IMR-90 (cell line): ENCODE data around the gene RNF149.

ENCODE experiments used
- BHLHE40 ChIP-seq: fragments of 150-350 bp; IDR thresholded peaks from 2 replicates; pipeline ENCODE4 v1.6.1; 2016; ENCODE audit warnings: mild to moderate bottlenecking, low read depth, low read length
- CHD1 ChIP-seq: IDR thresholded peaks from 2 replicates; pipeline ENCODE4 v1.6.1; 2012; ENCODE audit warnings: low read depth, low read length, improper control_type of control experiment
- MAFK ChIP-seq: IDR thresholded peaks from 2 replicates; pipeline ENCODE4 v1.6.1; 2012; ENCODE audit warnings: low read depth, low read length, improper control_type of control experiment
- MXI1 ChIP-seq: IDR thresholded peaks from 2 replicates; pipeline ENCODE4 v1.6.1; 2012; ENCODE audit warnings: low read depth, mild to moderate bottlenecking, low read length, moderate library complexity, borderline replicate concordance
- POLR2A ChIP-seq: IDR thresholded peaks from 2 replicates; pipeline ENCODE4 v1.6.1; 2012; ENCODE audit warnings: mild to moderate bottlenecking, low read depth, low read length
- RFX5 ChIP-seq: IDR thresholded peaks from 2 replicates; pipeline ENCODE4 v1.8.0; 2012; ENCODE audit warnings: low read depth, mild to moderate bottlenecking, low read length, moderate library complexity
- TF ChIP-seq, protein P1 (sequence below): conservative IDR thresholded peaks from 2 replicates; pipeline ENCODE4 v1.5.1; 2012; ENCODE audit warnings: mild to moderate bottlenecking, low read depth, low read length, improper control_type of control experiment
- TF ChIP-seq, protein P2 (sequence below): fragments of 150-350 bp; IDR thresholded peaks from 2 replicates; pipeline ENCODE4 v1.6.1; 2017; ENCODE audit warnings: mild to moderate bottlenecking, antibody characterized with exemption, low read length, low read depth

DNA sequence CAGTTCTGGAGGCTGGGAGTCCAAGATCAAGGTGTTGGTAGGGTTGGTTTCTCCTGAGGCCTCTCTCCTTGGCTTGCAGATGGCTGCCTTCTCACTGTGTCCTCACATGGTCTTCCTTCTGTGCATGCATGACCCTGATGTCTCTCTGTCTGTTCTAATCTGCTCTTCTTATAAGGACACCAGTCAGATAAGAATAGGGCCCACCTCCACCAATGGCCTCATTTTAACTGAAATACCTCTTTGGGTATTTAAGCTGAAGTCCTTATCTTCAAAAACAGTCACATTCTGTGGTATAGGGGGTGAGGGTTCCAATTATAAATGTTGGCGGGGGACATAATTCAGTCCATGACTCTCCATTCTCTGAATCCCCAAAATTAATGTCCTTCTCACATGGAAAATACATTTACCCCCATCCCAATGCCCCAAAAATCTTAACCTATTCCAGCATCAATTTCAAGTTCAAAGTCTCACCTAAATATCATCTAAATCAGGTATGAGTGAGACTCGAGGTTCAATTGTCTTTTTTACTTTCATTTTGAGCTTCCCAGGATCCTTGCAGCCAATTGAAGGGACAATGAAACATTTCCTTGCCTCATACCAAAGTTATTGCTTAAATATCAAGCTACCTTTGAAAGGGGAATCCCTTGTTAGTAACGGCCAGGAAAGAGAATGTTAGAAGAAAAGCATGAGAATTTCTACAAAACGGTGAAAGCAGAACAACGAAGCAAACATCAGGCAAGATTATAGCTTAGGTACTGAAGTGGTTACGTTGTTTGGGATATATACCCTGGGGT lies 76.4 kb downstream of the RNF149 start:
- TF ChIP-seq POLR2A (no peak), CHD1 (no peak), MXI1 (no peak), RFX5 (no peak), BHLHE40 (no peak), MAFK (no peak)
- TF ChIP-seq, protein P1, sequence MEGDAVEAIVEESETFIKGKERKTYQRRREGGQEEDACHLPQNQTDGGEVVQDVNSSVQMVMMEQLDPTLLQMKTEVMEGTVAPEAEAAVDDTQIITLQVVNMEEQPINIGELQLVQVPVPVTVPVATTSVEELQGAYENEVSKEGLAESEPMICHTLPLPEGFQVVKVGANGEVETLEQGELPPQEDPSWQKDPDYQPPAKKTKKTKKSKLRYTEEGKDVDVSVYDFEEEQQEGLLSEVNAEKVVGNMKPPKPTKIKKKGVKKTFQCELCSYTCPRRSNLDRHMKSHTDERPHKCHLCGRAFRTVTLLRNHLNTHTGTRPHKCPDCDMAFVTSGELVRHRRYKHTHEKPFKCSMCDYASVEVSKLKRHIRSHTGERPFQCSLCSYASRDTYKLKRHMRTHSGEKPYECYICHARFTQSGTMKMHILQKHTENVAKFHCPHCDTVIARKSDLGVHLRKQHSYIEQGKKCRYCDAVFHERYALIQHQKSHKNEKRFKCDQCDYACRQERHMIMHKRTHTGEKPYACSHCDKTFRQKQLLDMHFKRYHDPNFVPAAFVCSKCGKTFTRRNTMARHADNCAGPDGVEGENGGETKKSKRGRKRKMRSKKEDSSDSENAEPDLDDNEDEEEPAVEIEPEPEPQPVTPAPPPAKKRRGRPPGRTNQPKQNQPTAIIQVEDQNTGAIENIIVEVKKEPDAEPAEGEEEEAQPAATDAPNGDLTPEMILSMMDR: no peak
- TF ChIP-seq, protein P2, sequence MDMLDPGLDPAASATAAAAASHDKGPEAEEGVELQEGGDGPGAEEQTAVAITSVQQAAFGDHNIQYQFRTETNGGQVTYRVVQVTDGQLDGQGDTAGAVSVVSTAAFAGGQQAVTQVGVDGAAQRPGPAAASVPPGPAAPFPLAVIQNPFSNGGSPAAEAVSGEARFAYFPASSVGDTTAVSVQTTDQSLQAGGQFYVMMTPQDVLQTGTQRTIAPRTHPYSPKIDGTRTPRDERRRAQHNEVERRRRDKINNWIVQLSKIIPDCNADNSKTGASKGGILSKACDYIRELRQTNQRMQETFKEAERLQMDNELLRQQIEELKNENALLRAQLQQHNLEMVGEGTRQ: no peak
